H1 (cell line): ENCODE measurements around the gene AOPEP. TPM values are rescaled to one million over a fixed set of nuclear protein-coding genes. Genes with fewer than 3 reads are reported as not detected.

ENCODE experiments used
- CTCF ChIA-PET: fragments of 300-600 bp; sonication (Branson Sonifier 250); formaldehyde crosslinking; loops from one replicate; lab custom pipeline; 2021; ENCODE audit not compliant: partially characterized antibody; lab: Charles Lee
- POLR2A ChIA-PET: fragments of 300-600 bp; sonication (Branson Sonifier 250); formaldehyde crosslinking; loops from one replicate; lab custom pipeline; 2021; ENCODE audit warnings: inconsistent platforms; ENCODE audit not compliant: partially characterized antibody; lab: Charles Lee
- DNase-seq, 2 experiments: peaks; one replicate each; pipeline versions ENCODE4 v3.0.0 to v3.0.0-alpha.2; 2010 to 2022; ENCODE audit warnings: low spot score in 2 of 2, low read depth in 1 of 2, mixed read lengths in 1 of 2
- FAIRE-seq: peaks from 2 replicates; lab custom pipeline; 2011; peaks lifted over from hg19 to GRCh38; lab: Jason Lieb, UNC
- H2AFZ ChIP-seq: 2 replicates; pipeline ENCODE4 v1.8.1; 2012; ENCODE audit warnings: low read length, inconsistent platforms
- H2AK5ac ChIP-seq: 2 replicates; pipeline ENCODE4 v1.6.1; 2013; ENCODE audit warnings: low read depth, low read length
- H2BK120ac ChIP-seq: replicated peaks from 2 replicates; pipeline ENCODE3; 2013; ENCODE audit warnings: low read depth, low read length, inconsistent platforms
- H2BK12ac ChIP-seq: 2 replicates; pipeline ENCODE4 v1.6.1; 2013; ENCODE audit warnings: low read depth, low read length
- H2BK15ac ChIP-seq: 2 replicates; pipeline ENCODE4 v1.6.1; 2013; ENCODE audit warnings: low read length
- H2BK20ac ChIP-seq: 2 replicates; pipeline ENCODE4 v1.6.1; 2013; ENCODE audit warnings: low read length
- H2BK5ac ChIP-seq: 2 replicates; pipeline ENCODE4 v1.6.1; 2013; ENCODE audit warnings: low read depth, low read length
- H3K14ac ChIP-seq: 2 replicates; pipeline ENCODE4 v1.6.1; 2013; ENCODE audit warnings: inconsistent platforms; ENCODE audit not compliant: insufficient read length
- H3K18ac ChIP-seq: 2 replicates; pipeline ENCODE4 v1.6.1; 2013; ENCODE audit warnings: low read length; ENCODE audit errors: extremely low read depth
- H3K23ac ChIP-seq: 2 replicates; pipeline ENCODE4 v1.6.1; 2013; ENCODE audit warnings: inconsistent platforms; ENCODE audit not compliant: insufficient read length
- H3K23me2 ChIP-seq: 2 replicates; pipeline ENCODE4 v1.6.1; 2013; ENCODE audit warnings: low read depth, low read length
- H3K27ac ChIP-seq: 2 replicates; pipeline ENCODE4 v1.6.1; 2011; ENCODE audit warnings: low read depth, low read length, inconsistent platforms
- H3K27me3 ChIP-seq, 4 experiments: replicated peaks in 1 of 4; 1 replicate in 1 of 4; 2 replicates in 3 of 4; pipeline versions ENCODE4 v1.6.1 to v1.8.1; 2011 to 2013; ENCODE audit warnings: low read length in 3 of 4, mild to moderate bottlenecking in 3 of 4, inconsistent platforms in 2 of 4, mixed read lengths in 2 of 4, moderate library complexity in 1 of 4; ENCODE audit not compliant: control insufficient read depth in 3 of 4, insufficient read depth in 3 of 4; ENCODE audit errors: extremely low read depth in 1 of 4
- H3K36me3 ChIP-seq, 4 experiments: 2 replicates each; pipeline versions ENCODE4 v1.6.1 to v1.8.1; 2011 to 2013; ENCODE audit warnings: mild to moderate bottlenecking in 4 of 4, low read length in 3 of 4, moderate library complexity in 2 of 4, control low read depth in 1 of 4, inconsistent platforms in 1 of 4; ENCODE audit not compliant: insufficient read depth in 4 of 4, control insufficient read depth in 2 of 4
- H3K4ac ChIP-seq: replicated peaks from 2 replicates; pipeline ENCODE3; 2013; ENCODE audit warnings: low read length, low read depth, mixed read lengths, inconsistent platforms; ENCODE audit not compliant: insufficient read length
- H3K4me1 ChIP-seq, 4 experiments: replicated peaks in 1 of 4; 1 replicate in 1 of 4; 2 replicates in 3 of 4; pipeline versions ENCODE4 v1.6.1 to v1.8.1; 2011 to 2013; ENCODE audit warnings: low read length in 3 of 4, inconsistent platforms in 2 of 4, mixed read lengths in 1 of 4; ENCODE audit not compliant: insufficient read depth in 4 of 4, control insufficient read depth in 3 of 4
- H3K4me2 ChIP-seq, 2 experiments: 2 replicates each; pipeline versions ENCODE4 v1.6.1 to v1.8.1; 2011 to 2013; ENCODE audit warnings: low read depth in 2 of 2, low read length in 2 of 2, control low read depth in 1 of 2, inconsistent platforms in 1 of 2, mild to moderate bottlenecking in 1 of 2; ENCODE audit not compliant: insufficient read depth in 1 of 2
- H3K4me3 ChIP-seq, 4 experiments: fragments of 200-600, 300-600 bp in 1 of 4; sonication (generic), shearing (Covaris generic), sonication (Bioruptor Twin) in 1 of 4; 2 replicates each; pipeline versions ENCODE4 v1.5.1 to v1.8.1; 2011 to 2016; ENCODE audit warnings: low read length in 4 of 4, low read depth in 3 of 4, control low read depth in 2 of 4, inconsistent platforms in 2 of 4, mild to moderate bottlenecking in 2 of 4, mixed read lengths in 1 of 4, moderate library complexity in 1 of 4; ENCODE audit not compliant: insufficient read depth in 2 of 4; ENCODE audit errors: extremely low read depth in 1 of 4
- H3K56ac ChIP-seq: replicated peaks from 2 replicates; pipeline ENCODE3; 2013; ENCODE audit warnings: low read depth, mild to moderate bottlenecking, mixed read lengths, low read length, inconsistent platforms; ENCODE audit not compliant: insufficient read length
- H3K79me1 ChIP-seq: 2 replicates; pipeline ENCODE4 v1.6.1; 2013; ENCODE audit warnings: low read depth, low read length, control low read depth
- H3K79me2 ChIP-seq, 2 experiments: 2 replicates each; pipeline versions ENCODE4 v1.6.1 to v1.8.1; 2012 to 2013; ENCODE audit warnings: low read length in 2 of 2, mild to moderate bottlenecking in 2 of 2, inconsistent platforms in 1 of 2; ENCODE audit not compliant: insufficient read depth in 2 of 2, control insufficient read depth in 1 of 2
- H3K9ac ChIP-seq, 4 experiments: replicated peaks in 1 of 4; 1 replicate in 1 of 4; 2 replicates in 3 of 4; pipeline versions ENCODE4 v1.6.1 to v1.8.1; 2011 to 2013; ENCODE audit warnings: low read depth in 3 of 4, low read length in 3 of 4, control low read depth in 2 of 4, mild to moderate bottlenecking in 2 of 4, moderate library complexity in 2 of 4, inconsistent platforms in 1 of 4; ENCODE audit errors: extremely low read depth in 1 of 4
- H3K9me3 ChIP-seq, 2 experiments: 2 replicates each; pipeline versions ENCODE4 v1.6.1 to v1.8.1; 2012 to 2013; ENCODE audit warnings: mild to moderate bottlenecking in 2 of 2, moderate library complexity in 2 of 2, control low read depth in 1 of 2, inconsistent platforms in 1 of 2, low read depth in 1 of 2, low read length in 1 of 2, mixed read lengths in 1 of 2; ENCODE audit not compliant: insufficient read depth in 2 of 2
- H4K20me1 ChIP-seq, 2 experiments: replicated peaks in 1 of 2; 2 replicates each; pipeline versions ENCODE3 to v1.8.1; 2011 to 2013; ENCODE audit warnings: inconsistent platforms in 2 of 2, low read length in 2 of 2, mild to moderate bottlenecking in 1 of 2; ENCODE audit not compliant: insufficient read depth in 2 of 2, control insufficient read depth in 1 of 2
- H4K5ac ChIP-seq: 2 replicates; pipeline ENCODE4 v1.6.1; 2013; ENCODE audit warnings: low read length, low read depth, mixed read lengths, inconsistent platforms; ENCODE audit not compliant: insufficient read length
- H4K8ac ChIP-seq: 2 replicates; pipeline ENCODE4 v1.8.0; 2013; ENCODE audit warnings: mild to moderate bottlenecking, moderate library complexity, low read length, inconsistent platforms; ENCODE audit not compliant: insufficient read depth; ENCODE audit errors: extremely low read depth
- H4K91ac ChIP-seq: replicated peaks from 2 replicates; pipeline ENCODE3; 2013; ENCODE audit warnings: low read length, mixed read lengths, inconsistent platforms; ENCODE audit not compliant: insufficient read length
- CEBPB ChIP-seq: IDR thresholded peaks from 2 replicates; pipeline ENCODE4 v1.6.1; 2012; ENCODE audit warnings: low read depth, low read length
- CREB1 ChIP-seq: IDR thresholded peaks from 2 replicates; pipeline ENCODE4 v1.6.1; 2012; ENCODE audit warnings: inconsistent platforms
- CTBP2 ChIP-seq: IDR thresholded peaks from 2 replicates; pipeline ENCODE4 v1.7.0; 2011; ENCODE audit warnings: borderline replicate concordance, mild to moderate bottlenecking, moderate library complexity, mixed read lengths, low read length; ENCODE audit not compliant: insufficient read depth, insufficient read length
- GTF2F1 ChIP-seq: IDR thresholded peaks from 2 replicates; pipeline ENCODE4 v1.6.1; 2012; ENCODE audit warnings: low read depth, low read length, improper control_type of control experiment, borderline replicate concordance
- HDAC2 ChIP-seq, 2 experiments: fragments of 300-600 bp in 1 of 2; sonication (generic) in 1 of 2; IDR thresholded peaks; 2 replicates each; pipeline ENCODE4 v1.6.1; 2011 to 2012; ENCODE audit warnings: low read depth in 2 of 2, low read length in 2 of 2, mild to moderate bottlenecking in 2 of 2, moderate library complexity in 2 of 2, borderline replicate concordance in 1 of 2, inconsistent platforms in 1 of 2
- NANOG ChIP-seq: IDR thresholded peaks from 2 replicates; pipeline ENCODE4 v1.6.1; 2011; ENCODE audit warnings: low read length, low read depth, mild to moderate bottlenecking, inconsistent platforms; ENCODE audit not compliant: insufficient read depth, poor library complexity, severe bottlenecking
- RBBP5 ChIP-seq: IDR thresholded peaks from 2 replicates; pipeline ENCODE4 v1.7.1; 2012; ENCODE audit warnings: low read depth, mild to moderate bottlenecking, inconsistent platforms, low read length, moderate library complexity, borderline replicate concordance
- WGBS, 2 experiments: shearing (Covaris generic) in 1 of 2; methylation state at CpG; one replicate each; pipeline versions ENCODE4 v1.1.6 to v1.1.7; 2013 to 2015; ENCODE audit warnings: low lambda C conversion rate in 2 of 2, mixed read lengths in 2 of 2, inconsistent platforms in 1 of 2, low coverage in 1 of 2, missing lambda C conversion rate in 1 of 2; ENCODE audit not compliant: insufficient replicate concordance in 2 of 2, insufficient coverage in 1 of 2, insufficient read length in 1 of 2; ENCODE audit errors: extremely low coverage in 1 of 2, missing lambda C conversion rate in 1 of 2; 5-methylcytosine and 5-hydroxymethylcytosine counted together
- polyA plus RNA-seq, 7 experiments: library from polyadenylated mRNA; depleted of rRNA in 3 of 7; stranded (reverse) in 5 of 7; unstranded in 2 of 7; fragments of >200 nt in 5 of 7; fragments of 200-250 nt in 2 of 7; gene quantifications; 1 replicate in 5 of 7; 2 replicates in 1 of 7; 4 replicates in 1 of 7; pipeline versions ENCODE4 v1.2.1 to v1.2.3, GENCODE V29; 2011 to 2013; ENCODE audit warnings: missing spikeins in 2 of 7, mixed read lengths in 2 of 7
- total RNA-seq: library from RNA; stranded (reverse); fragmentation: NEBNext Ultra II Directional; extraction: Animal tissue kit (Norgen Biotek cat#: 25700); gene quantifications from 2 replicates; pipeline ENCODE4 v1.2.1, GENCODE V29; 2021

The AOPEP gene
- total and polyA plus RNA-seq, 2 of the 8 experiments (the other 6 are each of a cell fraction or from before 2014, with no cell fraction given), result 6.1 to 14.3 TPM

- peaks cover 0 to 2% of the 10 kb centered on the region in 2 experiments for H4K20me1 ChIP-seq
- no peak for FAIRE-seq
- no peak for TF ChIP-seq HDAC2 (IDR thresholded peaks at IDR 0.05; ENCODE audit: borderline replicate concordance in 1 of 2, low read depth in 2 of 2, low read length in 2 of 2)
- no peak for TF ChIP-seq CTBP2
- no peak for TF ChIP-seq CEBPB
- TF ChIP-seq RBBP5, result no peak
- no peak for TF ChIP-seq NANOG
- no peak for TF ChIP-seq GTF2F1
- no peak for TF ChIP-seq CREB1
These were observed 305.4 kb downstream of the AOPEP start for GRCh38 chr9:95031711-95032461.

More at GRCh38 chr9:95031711-95032461, 305.4 kb downstream of the AOPEP start:
- POLR2A ChIA-PET, result no interaction called here
- Histone ChIP-seq H2BK120ac (no peak overlapping the region), H2BK20ac (no peak overlapping the region), H3K4ac (no peak overlapping the region), H2BK5ac (no peak overlapping the region), H3K4me1 (no peaks in the 10 kb centered on the region; a peak in 1 of 7 replicates), H3K56ac (no peak overlapping the region), H3K27me3 (no peaks in the 10 kb centered on the region), H2AFZ (no peak overlapping the region), H3K36me3 (no peaks in the 10 kb centered on the region), H3K23me2 (no peaks in the 10 kb centered on the region), H3K79me2 (no peaks in the 10 kb centered on the region), H3K18ac (no peak overlapping the region), H3K23ac (no peak overlapping the region), H2BK15ac (no peak overlapping the region), H3K4me3 (no peak overlapping the region), H3K4me2 (no peak overlapping the region), H4K91ac (no peak overlapping the region), H4K8ac (no peak overlapping the region), H2AK5ac (no peak overlapping the region), H3K9ac (no peak overlapping the region), H4K5ac (no peak overlapping the region), H3K9me3 (no peaks in the 10 kb centered on the region), H2BK12ac (no peak overlapping the region), H3K27ac (no peak overlapping the region), H3K14ac (no peak overlapping the region), H3K79me1 (no peaks in the 10 kb centered on the region)
- CTCF ChIA-PET, result interaction anchor here (0.7 to 2.7 kb wide), 6 partner anchors 7 to 95 kb away, joined by 3 to 10 read pairs (median 4); no protein-coding TSS in a partner anchor
- no peak for DNase-seq
- WGBS, 2 experiments, result 85% methylated on average over 5 of the region's 5 CpGs; no CpG with 5 or more reads in 1 of the 2 experiments
